Panc1 (cell line): ENCODE results near the gene FLRT1. TPM values are rescaled to one million over a fixed set of nuclear protein-coding genes. Genes with fewer than 3 reads are reported as not detected.
A peak's percentile ranks its signal among the peaks of the same experiment; 100 is the strongest.

Source experiments
- ATAC-seq: fragments of 200-7000 bp; cut with Tn5 transposase; 2 replicates; pipeline ENCODE4 v1.9.1; 2020; ENCODE audit warnings: mild to moderate bottlenecking, moderate library complexity
- BruUV-seq: library from RNA; stranded (reverse); fragments of 400-500 nt; replicated peaks from 2 replicates; lab custom pipeline; 2021; lab: Mats Ljungman, UMichigan
- CTCF ChIA-PET: fragments of 300-600 bp; sonication (Branson Sonifier 250); formaldehyde crosslinking; loops from one replicate; lab custom pipeline; 2022; ENCODE audit warnings: antibody characterized with exemption; lab: Charles Lee
- POLR2A ChIA-PET: fragments of 300-600 bp; sonication (Branson Sonifier 250); formaldehyde crosslinking; loops from one replicate; lab custom pipeline; 2022; ENCODE audit warnings: antibody characterized with exemption; lab: Charles Lee
- DNase-seq: peaks from one replicate; pipeline ENCODE4 v3.0.0-alpha.2; 2010; ENCODE audit warnings: low read depth, low spot score
- H3K27ac ChIP-seq: 2 replicates; pipeline ENCODE4 v1.5.1; 2011; ENCODE audit warnings: mild to moderate bottlenecking, low read length, inconsistent platforms
- H3K27me3 ChIP-seq: fragments of 200-500 bp; sonication (Bioruptor generic); 2 replicates; pipeline ENCODE4 v1.6.0; 2014; ENCODE audit warnings: low read length, inconsistent platforms; ENCODE audit not compliant: control insufficient read depth, insufficient read depth
- H3K36me3 ChIP-seq: fragments of 200-500 bp; sonication (Bioruptor generic); 2 replicates; pipeline ENCODE4 v1.5.1; 2014; ENCODE audit warnings: inconsistent platforms, mild to moderate bottlenecking, low read length, moderate library complexity; ENCODE audit not compliant: control insufficient read depth, insufficient read depth
- H3K4me1 ChIP-seq: 2 replicates; pipeline ENCODE4 v1.5.1; 2011; ENCODE audit warnings: inconsistent platforms, mild to moderate bottlenecking, low read length, moderate library complexity; ENCODE audit not compliant: control insufficient read depth, insufficient read depth
- H3K4me3 ChIP-seq, 2 experiments: 2 replicates each; pipeline ENCODE4 v1.5.1; 2011 to 2012; ENCODE audit warnings: low read depth in 2 of 2, low read length in 2 of 2, mild to moderate bottlenecking in 2 of 2, inconsistent platforms in 1 of 2, moderate library complexity in 1 of 2
- H3K9me3 ChIP-seq: fragments of 200-500 bp; sonication (Bioruptor generic); 2 replicates; pipeline ENCODE4 v1.5.1; 2014; ENCODE audit warnings: low read depth, mild to moderate bottlenecking, inconsistent platforms, low read length, moderate library complexity; ENCODE audit not compliant: control insufficient read depth, insufficient read depth
- POLR2AphosphoS5 ChIP-seq: IDR thresholded peaks from 2 replicates; pipeline ENCODE4 v1.6.1; 2012; ENCODE audit warnings: mild to moderate bottlenecking, low read depth, low read length, moderate library complexity
- REST ChIP-seq, 2 experiments: IDR thresholded peaks; 2 replicates each; pipeline ENCODE4 v1.6.1; 2011 to 2012; ENCODE audit warnings: low read depth in 2 of 2, control low read depth in 1 of 2, low read length in 1 of 2, mild to moderate bottlenecking in 1 of 2, moderate library complexity in 1 of 2; ENCODE audit not compliant: insufficient read depth in 1 of 2
- SIN3A ChIP-seq: IDR thresholded peaks from 2 replicates; pipeline ENCODE4 v1.6.1; 2012; ENCODE audit warnings: low read depth, mild to moderate bottlenecking, low read length, moderate library complexity, borderline replicate concordance; ENCODE audit not compliant: insufficient read depth
- TCF7L2 ChIP-seq: IDR thresholded peaks from 2 replicates; pipeline ENCODE4 v1.6.1; 2011; ENCODE audit warnings: mild to moderate bottlenecking, low read depth, low read length, inconsistent platforms
- in situ Hi-C: cut with HindIII; loops from 2 replicates; pipeline ENCODE4 v1.10.0; 2016; ENCODE audit warnings: low sequenced_read_pairs, low pct_unique_long_range_greater_than_20kb
- intact Hi-C: fragments of 100-400 bp; cut with micrococcal nuclease; formaldehyde crosslinking; loops from one replicate; pipeline ENCODE4 v1.10.0; 2022; ENCODE audit not compliant: unreplicated experiment
- total RNA-seq: library from RNA; stranded (reverse); gene quantifications from one replicate; pipeline ENCODE4 v1.2.1, GENCODE V29; 2021; ENCODE audit not compliant: unreplicated experiment
- TF ChIP-seq, protein P1 (sequence below): fragments of 450-650 bp; IDR thresholded peaks from 2 replicates; pipeline ENCODE4 v1.5.1; 2017; ENCODE audit warnings: mild to moderate bottlenecking

FLRT1 gene
- total RNA-seq, 1 experiment from 2014 or later: 0.51 TPM

DNA sequence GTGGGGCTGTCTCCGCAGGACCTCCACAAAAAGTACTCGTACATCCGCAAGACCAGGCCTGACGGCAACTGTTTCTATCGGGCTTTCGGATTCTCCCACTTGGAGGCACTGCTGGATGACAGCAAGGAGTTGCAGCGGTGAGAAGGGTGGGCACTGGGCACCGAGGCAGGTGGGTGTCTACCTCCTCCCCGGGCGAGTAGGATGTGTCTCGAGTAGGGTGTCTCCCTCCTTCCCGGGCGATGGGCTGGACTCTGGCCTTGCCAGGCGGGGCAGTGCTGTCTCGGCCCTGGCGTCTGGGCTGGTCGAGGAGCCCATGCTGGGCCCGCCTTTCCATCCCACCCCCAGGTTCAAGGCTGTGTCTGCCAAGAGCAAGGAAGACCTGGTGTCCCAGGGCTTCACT lies 39.2 kb upstream of the FLRT1 start:
- DNase-seq: no peak
- Histone ChIP-seq H3K36me3 (peaks cover 2% of the 10 kb centered on the region; the same call in 1 of the 2 replicates), H3K27ac (no peak overlapping the region), H3K9me3 (no peaks in the 10 kb centered on the region), H3K27me3 (no peaks in the 10 kb centered on the region), H3K4me1 (peaks cover 23% of the 10 kb centered on the region), H3K4me3 (no peak overlapping the region)
- intact Hi-C loops (no loop called here), in situ Hi-C loops (no loop called here)
- no TSS peak for BruUV-seq
- TF ChIP-seq TCF7L2: no peak
- no peak for TF ChIP-seq POLR2AphosphoS5
- TF ChIP-seq, protein P1, sequence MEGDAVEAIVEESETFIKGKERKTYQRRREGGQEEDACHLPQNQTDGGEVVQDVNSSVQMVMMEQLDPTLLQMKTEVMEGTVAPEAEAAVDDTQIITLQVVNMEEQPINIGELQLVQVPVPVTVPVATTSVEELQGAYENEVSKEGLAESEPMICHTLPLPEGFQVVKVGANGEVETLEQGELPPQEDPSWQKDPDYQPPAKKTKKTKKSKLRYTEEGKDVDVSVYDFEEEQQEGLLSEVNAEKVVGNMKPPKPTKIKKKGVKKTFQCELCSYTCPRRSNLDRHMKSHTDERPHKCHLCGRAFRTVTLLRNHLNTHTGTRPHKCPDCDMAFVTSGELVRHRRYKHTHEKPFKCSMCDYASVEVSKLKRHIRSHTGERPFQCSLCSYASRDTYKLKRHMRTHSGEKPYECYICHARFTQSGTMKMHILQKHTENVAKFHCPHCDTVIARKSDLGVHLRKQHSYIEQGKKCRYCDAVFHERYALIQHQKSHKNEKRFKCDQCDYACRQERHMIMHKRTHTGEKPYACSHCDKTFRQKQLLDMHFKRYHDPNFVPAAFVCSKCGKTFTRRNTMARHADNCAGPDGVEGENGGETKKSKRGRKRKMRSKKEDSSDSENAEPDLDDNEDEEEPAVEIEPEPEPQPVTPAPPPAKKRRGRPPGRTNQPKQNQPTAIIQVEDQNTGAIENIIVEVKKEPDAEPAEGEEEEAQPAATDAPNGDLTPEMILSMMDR: no peak
- no peak for TF ChIP-seq REST (IDR thresholded peaks at IDR 0.05; ENCODE audit: insufficient read depth in 1 of 2, low read depth in 2 of 2, low read length in 1 of 2)
- TF ChIP-seq SIN3A: no peak
- ChIA-PET POLR2A (no interaction called here), CTCF (no interaction called here)
- ATAC-seq: no peak

- Histone ChIP-seq H3K4me3 (no peak overlapping the region), H3K4me1 (peaks cover 30% of the 10 kb centered on the region), H3K27ac (no peak overlapping the region), H3K9me3 (no peaks in the 10 kb centered on the region), H3K27me3 (no peaks in the 10 kb centered on the region), H3K36me3 (peaks cover 2% of the 10 kb centered on the region; the same call in 1 of the 2 replicates)
- no peak for ATAC-seq
- intact Hi-C loops (no loop called here), in situ Hi-C loops (no loop called here)
- ChIA-PET CTCF (no interaction called here), POLR2A (interaction anchor here (0.7 kb wide), 1 partner anchor 150 kb away, joined by 9 read pairs; no protein-coding TSS in a partner anchor)
- BruUV-seq: TSS peak; percentile 72
- TF ChIP-seq REST (IDR thresholded peaks at IDR 0.05; ENCODE audit: insufficient read depth in 1 of 2, low read depth in 2 of 2, low read length in 1 of 2): no peak
- no peak for TF ChIP-seq POLR2AphosphoS5
- no peak for TF ChIP-seq SIN3A
- TF ChIP-seq, protein P1: no peak; the same call in 1 of the 2 replicates
- TF ChIP-seq TCF7L2: no peak
- DNase-seq: no peak
These were observed 38.5 kb upstream of the FLRT1 start for GRCh38 chr11:63997104-63997700.
